Activated naive CD4-positive, alpha-beta T cell treated with anti-CD3 and anti-CD28 coated beads, Interleukin-2, amount 50 U/mL, for 24 hours (primary cell): ENCODE data around the gene NPIPB13.
"Not testable (repeated sequence)": the region's sequence is repeated elsewhere in the genome, so short reads cannot be mapped to it uniquely, and the experiment has no call there.

Experiments
- H3K27ac Mint-ChIP-seq: one replicate; pipeline ENCODE4 v1.8.0; 2021; ENCODE audit warnings: mild to moderate bottlenecking, mixed read lengths
- H3K27me3 Mint-ChIP-seq: one replicate; pipeline ENCODE4 v1.8.0; 2021; ENCODE audit warnings: mixed read lengths
- H3K36me3 Mint-ChIP-seq: one replicate; pipeline ENCODE4 v1.8.0; 2021; ENCODE audit warnings: mixed read lengths
- H3K4me1 Mint-ChIP-seq: one replicate; pipeline ENCODE4 v1.8.0; 2021; ENCODE audit warnings: mixed read lengths
- H3K4me3 Mint-ChIP-seq: one replicate; pipeline ENCODE4 v1.8.0; 2021; ENCODE audit warnings: mild to moderate bottlenecking, mixed read lengths
- H3K9me3 Mint-ChIP-seq: one replicate; pipeline ENCODE4 v1.8.0; 2021; ENCODE audit warnings: mixed read lengths

Gene NPIPB13

DNA sequence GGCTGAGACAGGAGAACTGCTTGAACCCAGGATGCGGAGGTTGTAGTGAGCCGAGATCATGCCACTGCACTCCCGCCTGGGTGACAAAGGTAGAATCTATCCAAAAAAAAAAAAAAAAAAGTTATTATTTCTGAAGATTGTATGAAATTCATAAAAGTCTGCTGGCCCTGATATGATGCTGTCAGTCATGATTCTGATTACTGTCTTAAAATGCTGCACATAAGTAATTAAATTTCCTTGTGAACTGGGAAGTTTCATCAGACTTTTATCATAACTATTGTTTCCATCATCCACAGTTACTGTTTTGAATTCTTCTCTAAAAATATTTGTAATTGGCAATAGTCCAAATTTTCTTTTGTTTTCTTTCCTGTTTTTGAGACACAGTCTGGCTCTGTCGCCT, at the start of gene NPIPB13:
Gene NPIPB13 (minus strand): TSS at position 101 of the 400 bp plus-strand sequence. CDS start 2,906 bp downstream, outside the sequence.
- not testable (repeated sequence) for H3K27me3 Mint-ChIP-seq, H3K9me3 Mint-ChIP-seq, H3K27ac Mint-ChIP-seq, H3K4me3 Mint-ChIP-seq, H3K36me3 Mint-ChIP-seq, H3K4me1 Mint-ChIP-seq

DNA sequence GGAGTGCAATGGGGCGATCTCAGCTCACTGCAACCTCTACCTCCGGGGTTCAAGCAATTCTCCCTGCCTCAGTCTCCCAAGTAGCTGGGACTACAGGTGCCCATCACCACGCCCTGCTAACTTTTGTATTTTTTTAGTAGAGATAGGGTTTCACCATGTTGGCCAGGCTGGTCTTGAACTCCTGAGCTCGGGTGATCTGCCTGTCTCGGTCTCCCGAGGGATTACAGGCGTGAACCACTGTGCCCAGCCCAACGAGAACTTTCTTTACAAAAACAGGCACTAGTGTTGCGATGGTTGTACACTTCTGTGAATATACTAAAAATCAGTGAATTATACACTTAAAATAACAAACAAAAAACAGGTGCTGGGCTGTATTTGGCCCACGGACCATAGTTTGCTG, 34.1 kb upstream of the NPIPB13 start:
- not testable (repeated sequence) for H3K27ac Mint-ChIP-seq, H3K4me3 Mint-ChIP-seq, H3K36me3 Mint-ChIP-seq, H3K27me3 Mint-ChIP-seq, H3K4me1 Mint-ChIP-seq, H3K9me3 Mint-ChIP-seq

DNA sequence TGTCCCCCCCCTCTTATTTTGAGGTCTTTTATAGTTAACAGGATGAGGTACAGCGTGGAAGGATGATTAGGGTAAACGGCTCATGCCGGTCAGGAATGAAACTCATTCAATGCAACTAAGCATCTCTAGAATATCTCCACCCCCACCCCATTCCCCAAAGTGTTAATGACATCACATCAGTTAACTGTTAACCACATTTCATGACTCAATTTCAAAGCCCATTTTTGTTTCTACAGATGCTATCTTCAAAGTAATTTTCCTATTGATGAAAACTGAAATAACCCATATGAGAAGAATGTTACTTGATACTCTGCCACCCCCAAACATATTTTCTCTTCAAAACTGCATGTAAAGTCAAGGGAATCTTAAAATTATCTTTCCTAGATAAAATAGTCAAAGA, 30.2 kb upstream of the NPIPB13 start:
- not testable (repeated sequence) for H3K27me3 Mint-ChIP-seq, H3K36me3 Mint-ChIP-seq, H3K4me3 Mint-ChIP-seq, H3K27ac Mint-ChIP-seq, H3K4me1 Mint-ChIP-seq, H3K9me3 Mint-ChIP-seq

- not testable (repeated sequence) for H3K4me3 Mint-ChIP-seq, H3K4me1 Mint-ChIP-seq, H3K36me3 Mint-ChIP-seq, H3K27me3 Mint-ChIP-seq, H3K27ac Mint-ChIP-seq, H3K9me3 Mint-ChIP-seq
Observed at GRCh38 chr16:30217082-30217481, 31.2 kb downstream of the NPIPB13 start.

- H3K27me3 Mint-ChIP-seq, H3K27ac Mint-ChIP-seq, H3K9me3 Mint-ChIP-seq, H3K4me3 Mint-ChIP-seq, H3K4me1 Mint-ChIP-seq, H3K36me3 Mint-ChIP-seq: not testable (repeated sequence)
Observed at GRCh38 chr16:30211414-30211813, 36.9 kb downstream of the NPIPB13 start.

DNA sequence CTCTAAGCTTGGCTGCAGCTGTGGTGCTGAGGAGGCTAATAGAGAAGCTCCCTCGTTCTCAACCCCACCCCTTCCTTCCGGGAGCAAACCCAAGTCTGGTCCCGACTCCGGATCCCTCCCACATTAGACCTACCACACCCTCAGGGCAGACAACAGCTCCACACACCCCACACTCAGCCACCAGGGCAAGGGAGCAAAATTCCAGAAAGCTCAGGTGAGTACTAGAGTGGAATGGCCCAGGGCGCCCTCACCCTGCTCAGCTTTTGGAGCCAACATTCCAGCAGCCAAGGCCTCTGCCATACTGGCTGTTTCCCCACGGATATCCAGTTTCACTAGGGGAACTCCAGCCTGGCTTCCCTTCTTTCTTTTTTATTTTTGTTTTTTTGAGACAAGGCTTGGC, 39.2 kb downstream of the NPIPB13 start:
- not testable (repeated sequence) for H3K36me3 Mint-ChIP-seq, H3K4me3 Mint-ChIP-seq, H3K27me3 Mint-ChIP-seq, H3K9me3 Mint-ChIP-seq, H3K27ac Mint-ChIP-seq, H3K4me1 Mint-ChIP-seq

DNA sequence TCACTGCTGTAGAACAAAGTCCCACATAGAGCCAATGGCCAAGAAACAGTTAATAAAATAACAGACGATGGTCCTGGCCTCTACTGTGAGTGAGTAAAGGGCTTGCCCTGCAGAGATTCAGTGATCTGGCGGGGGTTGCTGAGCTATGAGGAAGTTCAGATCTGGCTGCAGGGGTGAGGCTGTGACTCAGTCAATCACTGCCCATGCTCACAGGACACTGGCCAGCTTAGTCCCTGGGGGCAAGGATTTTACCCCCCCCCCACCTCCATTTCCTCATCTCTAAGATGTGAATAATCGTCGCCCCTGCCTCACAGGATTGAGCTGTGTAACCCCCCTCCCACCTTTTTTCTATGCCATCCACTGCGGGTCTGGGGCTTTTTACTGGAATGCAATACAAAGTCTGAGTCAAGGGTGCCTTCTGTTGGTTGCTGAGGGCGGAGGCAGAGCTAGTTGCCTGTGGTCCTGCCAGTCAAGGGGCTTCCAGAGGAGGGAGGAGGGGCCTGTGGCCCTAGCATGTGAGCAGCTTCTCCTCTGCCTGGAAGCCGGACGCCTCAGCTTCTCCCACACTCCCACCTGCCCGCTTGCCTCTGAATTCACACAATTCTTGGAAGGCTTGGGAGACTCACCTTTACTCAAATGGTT, 41.1 kb downstream of the NPIPB13 start:
- H3K27me3 Mint-ChIP-seq, H3K27ac Mint-ChIP-seq, H3K9me3 Mint-ChIP-seq, H3K4me3 Mint-ChIP-seq, H3K36me3 Mint-ChIP-seq, H3K4me1 Mint-ChIP-seq: not testable (repeated sequence)

DNA sequence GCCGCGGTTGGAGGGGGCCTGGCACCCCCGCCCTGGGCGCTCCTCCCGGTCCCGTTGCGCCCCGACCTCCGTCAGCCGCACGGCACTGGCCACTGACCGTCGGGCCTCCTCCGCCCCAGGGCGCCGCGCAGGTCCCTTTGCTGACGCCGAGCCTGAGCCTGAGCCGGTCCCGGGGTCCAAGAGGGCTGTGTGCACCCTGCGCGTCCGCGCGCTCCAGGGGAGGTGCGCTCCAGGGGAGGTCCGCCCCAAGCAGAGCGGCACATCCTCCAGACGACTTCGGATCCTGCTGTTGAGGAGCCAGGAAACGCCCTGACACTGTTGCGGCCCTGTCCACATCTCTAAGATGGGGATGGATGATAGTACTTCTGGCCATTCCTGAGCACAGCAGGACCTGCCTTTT, 42.0 kb downstream of the NPIPB13 start:
- not testable (repeated sequence) for H3K9me3 Mint-ChIP-seq, H3K27me3 Mint-ChIP-seq, H3K36me3 Mint-ChIP-seq, H3K4me3 Mint-ChIP-seq, H3K27ac Mint-ChIP-seq, H3K4me1 Mint-ChIP-seq

DNA sequence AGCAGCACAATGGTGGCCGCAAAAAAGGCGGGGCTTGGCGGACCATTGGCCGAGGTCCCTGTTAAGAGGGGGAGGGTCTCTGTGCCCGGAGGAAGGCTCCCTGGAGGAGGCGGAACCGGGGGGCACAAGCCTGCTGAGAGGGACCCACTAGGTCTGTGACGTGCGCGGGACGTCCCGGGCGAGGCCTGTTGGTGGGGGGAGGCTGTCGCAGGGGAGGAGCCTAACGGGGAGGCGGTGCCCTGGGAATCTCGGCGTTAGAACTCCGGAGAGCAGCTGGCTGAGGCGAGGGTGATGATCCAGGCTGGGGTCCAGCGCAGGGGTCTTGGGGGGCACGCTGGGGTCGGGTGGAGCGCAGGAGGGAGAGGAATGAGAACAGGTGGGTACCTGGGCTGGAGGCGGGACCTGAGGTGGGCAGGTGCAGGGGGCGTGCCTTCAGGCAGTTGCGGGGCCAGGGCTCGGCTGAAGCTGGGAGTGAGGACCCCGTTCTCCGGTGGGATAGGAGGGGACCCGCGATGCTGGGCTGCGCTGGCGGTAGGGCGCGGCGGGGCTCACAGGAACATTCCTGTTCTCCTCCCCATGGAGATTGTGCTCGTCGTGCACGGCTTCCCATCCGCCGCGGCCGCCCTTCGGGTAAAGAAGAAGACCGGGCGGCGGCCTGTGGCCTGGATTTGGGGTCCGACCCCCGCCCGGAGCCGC, 42.6 kb downstream of the NPIPB13 start:
- H3K27me3 Mint-ChIP-seq, H3K36me3 Mint-ChIP-seq, H3K9me3 Mint-ChIP-seq, H3K4me1 Mint-ChIP-seq, H3K27ac Mint-ChIP-seq, H3K4me3 Mint-ChIP-seq: not testable (repeated sequence)

GRCh38 chr16:30199608-30200343, 48.5 kb downstream of the NPIPB13 start:
- not testable (repeated sequence) for H3K4me3 Mint-ChIP-seq, H3K9me3 Mint-ChIP-seq, H3K27me3 Mint-ChIP-seq, H3K4me1 Mint-ChIP-seq, H3K36me3 Mint-ChIP-seq, H3K27ac Mint-ChIP-seq

DNA sequence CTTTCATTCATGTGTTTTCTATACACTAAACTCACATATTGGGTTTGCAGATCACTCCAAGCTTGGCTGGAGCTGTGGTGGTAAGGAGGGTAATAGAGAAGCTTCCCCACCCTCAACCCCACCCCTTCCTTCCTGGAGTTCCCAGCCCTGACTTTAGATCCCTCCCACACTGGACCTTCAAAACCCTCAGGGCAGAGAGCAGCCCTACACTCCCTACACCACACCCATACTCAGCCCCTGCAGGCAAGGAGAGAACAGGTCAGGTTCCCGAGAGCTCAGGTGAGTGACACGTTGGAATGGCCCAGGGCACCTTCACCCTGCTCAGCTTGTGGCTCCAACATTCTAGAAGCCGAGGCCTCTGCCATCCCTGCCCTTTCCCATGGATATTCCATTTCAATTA, 49.2 kb downstream of the NPIPB13 start, which contains the start of gene SULT1A3:
Gene SULT1A3 (plus strand): TSS at position 207 of the 400 bp plus-strand sequence. CDS start 1,474 bp downstream, outside the sequence.
- H3K27ac Mint-ChIP-seq, H3K4me3 Mint-ChIP-seq: not testable (repeated sequence)

More for the DNA sequence above, 49.2 kb downstream of the NPIPB13 start, which contains the start of gene SULT1A3:
- not testable (repeated sequence) for H3K9me3 Mint-ChIP-seq, H3K36me3 Mint-ChIP-seq, H3K27me3 Mint-ChIP-seq, H3K4me1 Mint-ChIP-seq
